ENCODE measurements around the gene LIF. TPM values are rescaled to one million over a fixed set of nuclear protein-coding genes. Genes with fewer than 3 reads are reported as not detected.
A peak's percentile ranks its signal among the peaks of the same experiment; 100 is the strongest.
"Not testable (repeated sequence)": the region's sequence is repeated elsewhere in the genome, so short reads cannot be mapped to it uniquely, and the experiment has no call there.

LIF gene
- total RNA-seq, 1 donor from 2014 or later, result 0.24 TPM

- no peak for ATAC-seq
Observed at GRCh38 chr22:30205281-30206115, 41.1 kb downstream of the LIF start.

- no peak for ATAC-seq
Observed at GRCh38 chr22:30204742-30205111, 41.8 kb downstream of the LIF start.

GRCh38 chr22:30204015-30204741 lies 42.4 kb downstream of the LIF start:
- no peak for ATAC-seq

- peak; percentile 85 for ATAC-seq
Observed at GRCh38 chr22:30202531-30203006, 44.0 kb downstream of the LIF start.

GRCh38 chr22:30201945-30202344 lies 44.6 kb downstream of the LIF start:
- ATAC-seq, result peak; percentile 17

- not testable (repeated sequence) for ATAC-seq
Observed at GRCh38 chr22:30200905-30201304, 45.7 kb downstream of the LIF start.

GRCh38 chr22:30198921-30199320 lies 47.6 kb downstream of the LIF start:
- ATAC-seq, result no peak

- ATAC-seq, result no peak
Observed at GRCh38 chr22:30198152-30198825, 48.3 kb downstream of the LIF start.

- no peak for ATAC-seq
Observed at GRCh38 chr22:30197389-30197788, 49.2 kb downstream of the LIF start.

GRCh38 chr22:30196880-30197336 lies 49.7 kb downstream of the LIF start:
- ATAC-seq, result no peak

- ATAC-seq, result peak; percentile 89
Observed at GRCh38 chr22:30196141-30196879, 50.2 kb downstream of the LIF start.

- no peak for ATAC-seq
Observed at GRCh38 chr22:30195245-30196140, 51.1 kb downstream of the LIF start.

- no peak for ATAC-seq
Observed at GRCh38 chr22:30193031-30193775, 53.4 kb downstream of the LIF start.

- ATAC-seq, result no peak
Observed at GRCh38 chr22:30192427-30192826, 54.1 kb downstream of the LIF start.

GRCh38 chr22:30191040-30191701 lies 55.4 kb downstream of the LIF start:
- ATAC-seq, result no peak

GRCh38 chr22:30190574-30190973 lies 56.0 kb downstream of the LIF start:
- ATAC-seq, result no peak

Measured in esophagus mucosa (tissue), 1 donor.